GM10847 (cell line): Measurements from ENCODE around the gene RASL10B.

Experiments used
- POLR2A ChIP-seq: IDR thresholded peaks from 2 replicates; pipeline ENCODE4 v1.6.1; 2011; ENCODE audit not compliant: insufficient read length; ENCODE audit errors: extremely low read depth

The RASL10B gene

DNA sequence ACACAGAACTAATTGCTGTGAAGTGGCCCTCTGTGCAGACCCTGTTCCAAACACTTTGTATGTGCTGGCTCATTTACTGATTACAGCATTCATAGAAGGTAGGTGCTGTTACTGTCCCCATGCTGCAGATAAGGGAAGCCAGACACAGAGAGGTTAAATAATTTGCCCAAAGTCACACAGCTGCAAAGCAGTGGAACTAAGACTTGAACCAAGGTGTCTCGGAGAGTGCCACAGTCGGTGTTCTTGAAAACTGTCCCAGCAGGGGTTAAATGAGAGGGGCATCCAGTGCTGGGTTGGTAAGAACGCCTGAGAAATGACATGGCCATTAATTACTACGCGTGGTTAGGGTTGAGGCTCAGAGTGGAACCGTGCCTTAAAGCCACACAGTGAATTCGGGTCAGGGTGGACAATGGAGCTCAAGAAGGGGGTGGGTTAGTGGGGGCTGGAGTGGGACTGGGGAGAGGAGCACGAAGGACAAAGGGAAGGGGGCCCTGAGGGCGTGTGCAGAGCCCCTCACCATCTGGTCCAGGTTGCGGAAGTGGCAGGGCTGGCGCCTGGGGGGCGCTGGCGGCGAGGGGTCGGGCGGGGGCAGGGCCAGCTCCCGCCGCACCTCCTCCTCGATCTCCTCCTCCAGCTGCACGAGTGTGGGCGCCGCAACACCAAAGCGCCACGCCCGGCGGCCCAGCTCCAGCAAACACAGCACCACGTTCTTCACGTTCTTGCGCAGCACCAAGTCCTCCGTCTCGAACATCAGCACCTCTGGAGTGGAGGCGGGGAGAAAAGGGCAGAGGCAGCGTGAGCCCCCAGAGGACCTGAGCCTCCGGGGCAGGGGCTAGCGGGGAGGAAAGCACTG lies 18.3 kb downstream of the RASL10B start:
- no peak for TF ChIP-seq POLR2A

DNA sequence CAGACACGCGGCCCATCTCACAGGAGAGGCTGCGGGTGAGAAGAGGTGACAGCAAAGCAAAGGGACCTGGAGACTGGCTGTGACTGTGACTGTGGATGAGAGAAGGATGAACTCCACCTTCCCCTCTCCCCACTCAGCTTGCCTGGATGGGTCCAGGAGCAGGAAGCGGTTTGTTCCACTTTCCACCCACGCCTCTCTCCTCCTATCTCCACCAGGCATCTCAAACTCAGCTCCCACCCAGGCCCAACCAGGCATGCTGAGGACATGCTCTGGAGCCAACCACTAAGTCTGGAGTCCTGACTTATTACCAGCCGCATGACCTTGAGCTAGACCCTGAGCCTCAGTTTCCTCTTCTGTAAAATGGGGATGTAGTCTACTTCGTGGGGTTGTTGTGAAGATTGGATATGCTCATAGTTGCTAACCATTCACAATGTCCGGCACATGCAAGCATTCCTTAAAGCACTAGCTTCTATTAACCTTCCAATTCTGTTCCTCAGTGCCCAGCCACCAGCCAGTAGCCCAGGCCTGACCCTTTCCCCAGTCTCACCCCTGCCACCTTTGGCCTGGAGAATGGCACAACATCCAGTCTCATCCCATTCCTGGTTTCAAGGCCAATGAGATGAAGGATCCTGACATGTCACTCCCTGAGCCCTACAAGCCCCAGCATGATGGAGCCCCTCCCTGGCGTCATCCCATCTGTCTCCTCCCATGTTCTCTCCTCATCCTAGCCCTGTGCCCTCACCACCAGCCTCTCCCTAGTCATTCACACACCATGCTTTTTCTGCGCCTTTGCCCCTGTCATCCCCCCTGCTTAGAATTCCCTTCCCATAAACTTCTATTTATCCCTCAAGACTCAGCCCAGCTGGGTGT lies 19.3 kb downstream of the RASL10B start:
- no peak for TF ChIP-seq POLR2A

DNA sequence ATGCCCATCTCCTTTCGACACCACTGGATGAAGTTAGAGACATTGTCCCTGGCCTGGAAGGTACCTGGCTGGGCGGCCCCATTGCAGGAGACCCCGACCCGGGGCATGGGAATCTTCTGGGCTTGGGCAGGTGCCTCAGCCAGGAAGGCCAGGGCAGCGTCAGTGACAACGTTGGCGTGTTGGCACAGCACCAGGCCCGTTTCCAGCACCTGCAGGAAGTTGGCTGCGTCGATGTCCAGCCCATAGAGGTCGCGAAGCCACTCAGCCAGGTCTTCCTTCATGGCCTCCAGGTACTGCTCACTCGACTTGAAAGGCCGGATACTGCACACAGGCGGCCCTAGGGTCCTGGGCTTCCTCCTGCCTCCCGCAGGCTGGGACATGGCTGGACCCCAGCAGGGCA lies 21.0 kb downstream of the RASL10B start:
- no peak for TF ChIP-seq POLR2A

DNA sequence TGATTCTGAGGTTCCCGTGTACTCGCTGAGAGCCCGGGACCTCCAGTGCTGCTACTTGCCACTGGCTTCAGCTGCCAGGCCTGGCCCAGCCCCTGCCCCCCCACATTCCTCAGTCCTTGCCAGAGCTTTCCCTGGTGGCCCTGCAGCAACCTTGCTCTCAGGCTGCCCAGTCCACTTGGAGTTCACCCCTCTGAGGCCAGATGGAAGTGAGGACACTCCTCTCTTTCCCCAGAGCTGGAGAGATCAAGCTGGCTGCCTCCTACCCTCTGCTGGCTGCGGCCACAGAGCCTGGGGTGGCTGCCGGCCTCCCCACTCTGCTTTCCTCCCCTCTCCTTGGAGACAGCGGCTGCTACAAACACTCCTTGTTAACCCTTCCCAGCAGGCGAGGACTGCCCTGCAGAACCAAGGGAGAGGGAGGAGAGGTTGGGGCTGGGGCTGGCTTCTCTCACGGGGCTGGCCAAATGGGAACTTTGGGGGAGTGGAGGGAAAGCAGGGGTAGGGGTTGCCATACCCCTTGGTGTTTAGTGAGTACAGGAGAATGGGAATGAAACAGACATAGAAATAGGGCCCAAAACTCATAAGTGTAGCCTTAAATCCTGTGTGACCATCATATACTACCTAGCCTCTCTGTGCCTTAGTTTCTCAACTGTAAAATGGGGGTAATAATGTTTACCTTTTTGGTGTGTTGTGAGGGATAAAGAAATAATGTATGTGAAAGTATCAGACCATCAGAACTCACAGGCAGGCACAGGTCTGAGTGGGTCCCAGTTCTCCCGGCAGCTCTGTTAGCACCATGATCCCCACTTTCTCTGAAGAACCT lies 21.7 kb downstream of the RASL10B start, which contains the start of gene GAS2L2:
Gene GAS2L2, minus strand, starts transcription at position 295 of the 820 bp plus-strand sequence. CDS start 389 bp downstream, outside the sequence.
- TF ChIP-seq POLR2A = no peak

DNA sequence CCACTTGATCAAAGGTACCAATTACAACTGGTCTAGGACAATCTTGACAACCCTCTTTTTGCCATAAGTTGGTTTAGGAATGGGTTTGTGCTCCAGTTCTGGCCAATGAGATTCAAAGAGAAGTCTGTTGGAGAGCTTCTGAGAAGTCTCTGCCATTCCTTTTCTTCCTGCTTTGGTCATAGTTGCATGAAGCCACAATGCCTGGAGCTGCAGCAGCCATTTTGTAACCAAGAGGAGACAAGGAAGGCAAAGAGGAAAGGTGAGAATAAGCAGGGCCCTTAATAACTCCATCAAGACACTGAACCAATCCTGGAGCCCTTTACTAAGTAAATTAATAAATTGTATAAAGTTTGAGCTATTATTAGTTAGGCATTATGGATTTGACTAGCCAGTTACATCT lies 25.8 kb downstream of the RASL10B start:
- no peak for TF ChIP-seq POLR2A

GRCh38 chr17:35760587-35760986 lies 29.1 kb downstream of the RASL10B start, which contains the start of gene C17orf50:
Gene C17orf50, plus strand, starts transcription at chr17:35760887. Its CDS starts 55 bp downstream, at chr17:35760942.
- no peak for TF ChIP-seq POLR2A

DNA sequence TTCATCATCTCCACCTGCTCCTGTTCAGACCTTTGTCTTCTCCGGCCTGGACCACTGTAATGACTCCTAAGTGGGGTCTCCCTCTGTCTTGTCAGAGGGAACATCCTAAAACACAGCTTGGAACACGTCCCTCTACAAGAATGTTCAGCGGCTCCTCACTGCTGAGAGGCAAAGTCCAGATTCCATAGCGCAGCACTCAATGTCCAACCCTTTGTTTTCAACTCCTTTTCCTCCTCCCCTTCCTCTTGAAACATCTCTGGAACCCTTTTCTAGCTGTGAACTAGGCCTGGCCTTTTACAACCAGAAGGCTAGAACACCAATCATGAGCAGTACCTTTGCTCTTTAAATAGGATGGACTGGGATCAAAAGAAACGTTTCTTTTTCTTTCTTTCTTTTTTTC lies 30.2 kb downstream of the RASL10B start:
- no peak for TF ChIP-seq POLR2A

GRCh38 chr17:35763767-35764122 lies 32.3 kb downstream of the RASL10B start:
- TF ChIP-seq POLR2A = no peak

DNA sequence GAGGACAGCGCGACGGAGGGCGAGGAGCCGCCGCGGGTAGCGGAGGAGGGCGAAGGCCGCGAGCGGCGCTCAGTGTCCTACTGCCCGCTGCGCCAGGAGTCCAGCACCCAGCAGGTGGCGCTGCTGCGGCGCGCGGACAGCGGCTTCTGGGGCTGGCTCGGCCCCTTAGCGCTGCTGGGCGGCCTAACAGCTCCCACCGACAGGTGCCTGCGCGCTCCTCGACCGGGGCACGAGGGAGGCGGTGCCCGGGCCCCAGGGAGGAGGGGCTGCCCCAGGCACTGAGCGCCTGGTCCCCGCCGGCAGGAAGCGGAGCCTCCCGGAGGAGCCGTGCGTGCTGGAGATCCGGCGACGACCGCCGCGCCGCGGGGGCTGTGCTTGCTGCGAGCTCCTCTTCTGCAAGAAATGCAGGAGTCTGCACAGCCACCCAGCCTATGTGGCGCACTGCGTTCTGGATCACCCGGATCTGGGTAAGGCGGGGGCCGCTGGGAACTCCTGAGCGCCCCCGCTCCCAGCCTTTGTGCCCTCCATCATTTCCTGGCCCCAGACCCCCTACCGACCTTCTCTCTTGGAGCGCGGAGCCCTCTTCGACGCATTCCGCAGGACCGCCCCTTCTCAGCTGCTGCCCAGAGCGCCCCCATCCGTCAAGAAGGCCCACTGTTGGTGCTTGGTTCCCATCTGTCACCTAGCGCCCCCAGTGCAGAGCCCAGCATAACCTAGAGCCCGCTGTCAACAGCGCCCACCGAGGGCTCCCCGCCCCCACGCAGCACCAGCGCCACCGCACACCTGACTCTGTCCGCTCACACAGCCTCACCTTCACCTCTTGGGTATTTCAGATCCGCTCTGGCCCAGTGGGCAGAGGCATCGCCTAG lies 32.9 kb downstream of the RASL10B start:
- TF ChIP-seq POLR2A = no peak

GRCh38 chr17:35765086-35765710 lies 33.8 kb downstream of the RASL10B start:
- TF ChIP-seq POLR2A = no peak

- no peak for TF ChIP-seq POLR2A
These were observed 34.5 kb downstream of the RASL10B start for GRCh38 chr17:35765756-35766488.

DNA sequence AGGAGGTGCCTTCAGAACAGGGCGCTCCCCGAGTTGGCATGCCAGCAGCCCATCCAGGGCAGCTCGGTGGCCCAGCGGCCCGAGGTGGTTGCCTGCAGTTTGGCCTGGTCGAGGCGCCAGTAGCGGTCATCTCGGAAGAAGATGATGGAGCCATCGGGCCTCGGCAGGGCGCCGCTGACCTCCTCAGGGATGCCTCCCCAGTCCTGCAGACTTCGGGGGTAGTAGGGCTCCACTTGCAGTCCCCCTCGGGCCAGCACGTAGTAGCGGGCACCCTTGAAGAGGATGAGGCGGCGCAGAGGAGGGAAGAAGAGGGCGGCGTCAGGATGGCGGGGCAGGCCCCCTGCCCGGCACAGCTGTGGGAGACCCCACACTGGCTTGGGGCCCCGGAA lies 35.0 kb downstream of the RASL10B start:
- TF ChIP-seq POLR2A = no peak

GRCh38 chr17:35766903-35767510 lies 35.6 kb downstream of the RASL10B start:
- no peak for TF ChIP-seq POLR2A
